Activated CD4-positive, alpha-beta T cell treated with anti-CD3 and anti-CD28 coated beads for 36 hours (primary cell): ENCODE results near the gene SCGN. TPM values are rescaled to one million over a fixed set of nuclear protein-coding genes. Genes with fewer than 3 reads are reported as not detected.

Source experiments
- ATAC-seq: fragments of 200-7000 bp; cut with Tn5 transposase; one replicate; pipeline ENCODE4 v1.10.0; 2021; ENCODE audit warnings: mild to moderate bottlenecking, moderate library complexity
- CTCF ChIA-PET: fragments of 350-600 bp; sonication (Branson Sonifier 250); formaldehyde crosslinking; loops from one replicate; lab custom pipeline; 2021; ENCODE audit warnings: antibody characterized with exemption; lab: Charles Lee
- POLR2A ChIA-PET: fragments of 350-600 bp; sonication (Branson Sonifier 250); formaldehyde crosslinking; loops from one replicate; lab custom pipeline; 2021; ENCODE audit warnings: antibody characterized with exemption, inconsistent platforms; lab: Charles Lee
- DNase-seq: peaks from one replicate; pipeline ENCODE4 v3.0.0-alpha.2; 2020
- H3K27ac Mint-ChIP-seq: one replicate; pipeline ENCODE4 v1.8.0; 2021; ENCODE audit warnings: mixed read lengths
- H3K27me3 Mint-ChIP-seq: one replicate; pipeline ENCODE4 v1.8.0; 2021; ENCODE audit warnings: mixed read lengths
- H3K36me3 Mint-ChIP-seq: one replicate; pipeline ENCODE4 v1.8.0; 2021; ENCODE audit warnings: low read depth, mixed read lengths
- H3K4me1 Mint-ChIP-seq: one replicate; pipeline ENCODE4 v1.8.0; 2021; ENCODE audit warnings: mixed read lengths
- H3K4me3 Mint-ChIP-seq: one replicate; pipeline ENCODE4 v1.8.0; 2021; ENCODE audit warnings: mild to moderate bottlenecking, moderate library complexity, mixed read lengths
- H3K9me3 Mint-ChIP-seq: one replicate; pipeline ENCODE4 v1.8.0; 2021; ENCODE audit warnings: low read depth, mixed read lengths
- intact Hi-C, 2 experiments: fragments of 100-400 bp; cut with DNase I in 1 of 2; cut with micrococcal nuclease in 1 of 2; formaldehyde crosslinking; loops; one replicate each; pipeline versions ENCODE4 v1.14.2 to v1.15.1; 2022 to 2024; cut with DNase I, micrococcal nuclease
- total RNA-seq, 2 experiments: library from RNA; stranded (reverse); gene quantifications; one replicate each; pipeline ENCODE4 v1.2.3, GENCODE V29; 2021

SCGN gene
- total RNA-seq, 2 experiments from 2014 or later, result not detected

DNA sequence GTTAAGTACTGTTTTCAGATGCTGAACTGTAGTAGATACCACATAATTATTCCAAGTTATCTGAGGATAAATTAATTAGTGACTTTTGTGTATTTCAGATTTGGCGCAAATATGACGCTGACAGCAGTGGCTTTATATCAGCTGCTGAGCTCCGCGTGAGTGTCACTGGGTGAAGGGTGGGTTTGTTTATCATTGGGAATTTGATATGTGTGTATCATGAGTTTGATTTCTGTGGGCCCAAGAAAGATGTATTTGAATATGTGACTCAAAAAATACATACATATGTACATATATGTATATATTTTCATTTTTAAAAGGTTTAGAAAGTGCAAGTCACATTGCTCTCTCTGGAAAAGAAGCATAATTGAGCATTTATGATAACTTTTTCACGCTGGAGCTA, 17.4 kb downstream of the SCGN start:
- Mint-ChIP-seq H3K27ac (no peak overlapping the region), H3K36me3 (no peaks in the 10 kb centered on the region), H3K9me3 (no peaks in the 10 kb centered on the region), H3K27me3 (peaks cover 14% of the 10 kb centered on the region), H3K4me3 (no peak overlapping the region), H3K4me1 (no peaks in the 10 kb centered on the region)
- POLR2A ChIA-PET, result no interaction called here
- no peak for ATAC-seq
- no peak for DNase-seq
- intact Hi-C loops, result no loop called here
- CTCF ChIA-PET, result no interaction called here

DNA sequence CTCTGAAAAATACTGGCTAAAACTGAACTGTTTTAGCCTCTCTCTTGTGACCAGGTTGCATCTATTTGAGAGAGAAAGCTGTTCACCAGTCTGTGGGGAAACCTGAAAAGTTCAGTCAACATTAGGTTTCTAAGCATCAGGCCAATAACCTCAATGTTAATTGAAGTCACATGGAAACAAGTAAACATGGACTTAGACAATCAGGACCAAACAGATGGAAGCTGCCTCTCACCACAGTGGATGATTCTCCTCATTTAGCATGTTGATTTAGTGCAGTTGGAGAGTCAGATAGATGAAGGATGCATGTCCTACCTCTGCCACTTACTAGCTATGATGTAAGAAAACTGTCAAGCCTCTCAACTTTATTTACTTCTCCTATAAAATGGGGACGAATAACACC, 18.2 kb downstream of the SCGN start:
- Mint-ChIP-seq H3K9me3 (no peaks in the 10 kb centered on the region), H3K27me3 (peaks cover 8% of the 10 kb centered on the region), H3K36me3 (no peaks in the 10 kb centered on the region), H3K4me3 (no peak overlapping the region), H3K27ac (no peak overlapping the region), H3K4me1 (no peaks in the 10 kb centered on the region)
- no peak for ATAC-seq
- CTCF ChIA-PET, result no interaction called here
- POLR2A ChIA-PET, result no interaction called here
- intact Hi-C loops, result no loop called here
- no peak for DNase-seq

DNA sequence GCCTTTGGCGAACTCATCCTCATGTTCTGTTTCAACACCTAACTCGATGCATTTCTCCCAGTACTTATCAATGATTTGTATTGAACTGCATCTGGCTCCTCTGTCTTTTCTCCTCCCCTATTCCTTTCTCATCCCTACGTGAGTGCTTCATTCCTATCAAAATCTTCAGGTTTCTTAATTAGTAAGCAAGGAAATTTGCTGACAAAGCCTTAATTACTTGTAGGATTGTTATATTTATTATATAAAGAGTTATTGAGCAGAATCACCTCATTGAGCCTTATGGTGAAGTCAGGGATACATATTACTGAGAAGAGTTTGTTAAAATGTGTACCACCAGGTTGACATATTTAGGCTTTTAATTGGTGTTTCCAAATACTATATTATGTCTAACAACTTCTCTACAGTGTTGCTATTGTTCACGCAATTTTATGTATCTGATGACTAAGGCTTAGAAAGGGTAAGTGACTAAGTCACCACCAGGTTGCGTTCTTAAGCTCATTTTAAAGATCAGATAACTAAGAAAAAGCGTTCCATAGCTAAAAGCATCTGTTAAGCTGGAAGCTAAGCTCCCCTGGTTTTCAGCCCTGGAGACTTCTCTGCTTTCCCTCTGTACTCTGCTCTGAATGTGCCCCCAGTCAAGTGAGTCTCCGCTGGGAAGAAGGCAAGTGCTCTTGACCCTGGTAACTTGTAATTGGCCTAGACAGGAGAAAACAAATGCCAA, 18.9 kb downstream of the SCGN start:
- POLR2A ChIA-PET, result no interaction called here
- Mint-ChIP-seq H3K4me1 (no peaks in the 10 kb centered on the region), H3K27me3 (peaks cover 8% of the 10 kb centered on the region), H3K27ac (no peak overlapping the region), H3K9me3 (no peaks in the 10 kb centered on the region), H3K36me3 (no peaks in the 10 kb centered on the region), H3K4me3 (no peak overlapping the region)
- DNase-seq (no peak), ATAC-seq (no peak)
- intact Hi-C loops, result no loop called here
- CTCF ChIA-PET, result interaction anchor here (0.7 to 1.1 kb wide), 2 partner anchors 38 to 135 kb away, joined by 3 read pairs; no protein-coding TSS in a partner anchor

DNA sequence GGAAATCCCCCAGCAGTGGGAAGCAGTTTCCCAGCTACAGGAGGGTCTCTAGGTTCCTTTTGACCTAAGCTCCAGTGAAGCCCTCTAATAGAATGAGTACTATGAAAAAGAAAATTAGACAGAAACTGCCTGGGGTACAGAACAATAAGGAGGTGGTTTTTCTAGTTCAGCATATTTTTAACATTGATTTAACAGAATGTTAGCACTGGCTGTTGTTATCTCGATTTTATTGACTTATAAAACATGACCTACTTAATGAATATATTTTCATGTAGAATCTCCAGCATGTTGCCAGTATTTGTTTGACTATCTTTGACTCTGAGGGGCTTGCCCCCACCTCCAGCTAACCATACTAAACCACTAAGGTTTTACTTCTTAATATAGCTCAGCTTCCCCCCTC, 19.6 kb downstream of the SCGN start:
- H3K9me3 Mint-ChIP-seq, result no peaks in the 10 kb centered on the region
- ATAC-seq (no peak), DNase-seq (no peak)
- ChIA-PET POLR2A (no interaction called here), CTCF (interaction anchor here (0.7 to 1.1 kb wide), 2 partner anchors 38 to 136 kb away, joined by 3 read pairs; no protein-coding TSS in a partner anchor)
- no peaks in the 10 kb centered on the region for H3K36me3 Mint-ChIP-seq
- no peak overlapping the region for H3K27ac Mint-ChIP-seq
- H3K27me3 Mint-ChIP-seq, result peaks cover 8% of the 10 kb centered on the region
- no peak overlapping the region for H3K4me3 Mint-ChIP-seq
- intact Hi-C loops, result no loop called here
- no peaks in the 10 kb centered on the region for H3K4me1 Mint-ChIP-seq

DNA sequence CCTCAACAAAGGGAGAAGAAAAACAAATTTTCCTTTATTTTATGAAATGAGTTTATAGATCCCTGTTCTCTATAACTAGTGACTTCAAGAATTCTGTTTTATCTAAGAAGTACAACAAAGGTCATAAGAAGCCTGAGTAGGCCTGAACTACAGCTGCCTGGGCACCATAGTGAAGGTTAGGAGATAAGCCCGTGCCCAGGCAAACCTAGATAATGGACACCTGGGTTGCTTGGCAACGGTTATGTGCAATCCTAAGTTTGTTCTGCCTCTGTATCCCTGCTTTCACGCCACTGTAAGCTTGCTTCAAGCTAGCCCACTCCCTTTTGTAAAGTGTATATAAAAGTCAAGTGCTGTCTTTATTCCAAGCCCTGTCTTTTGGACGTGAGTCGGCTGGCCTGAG, 23.2 kb downstream of the SCGN start:
- intact Hi-C loops, result no loop called here
- H3K36me3 Mint-ChIP-seq, result no peaks in the 10 kb centered on the region
- H3K4me1 Mint-ChIP-seq, result no peaks in the 10 kb centered on the region
- ATAC-seq, result no peak
- no peak overlapping the region for H3K27ac Mint-ChIP-seq
- DNase-seq, result no peak
- no peaks in the 10 kb centered on the region for H3K9me3 Mint-ChIP-seq
- H3K27me3 Mint-ChIP-seq, result peaks cover 5% of the 10 kb centered on the region
- CTCF ChIA-PET, result no interaction called here
- no peak overlapping the region for H3K4me3 Mint-ChIP-seq
- POLR2A ChIA-PET, result no interaction called here

DNA sequence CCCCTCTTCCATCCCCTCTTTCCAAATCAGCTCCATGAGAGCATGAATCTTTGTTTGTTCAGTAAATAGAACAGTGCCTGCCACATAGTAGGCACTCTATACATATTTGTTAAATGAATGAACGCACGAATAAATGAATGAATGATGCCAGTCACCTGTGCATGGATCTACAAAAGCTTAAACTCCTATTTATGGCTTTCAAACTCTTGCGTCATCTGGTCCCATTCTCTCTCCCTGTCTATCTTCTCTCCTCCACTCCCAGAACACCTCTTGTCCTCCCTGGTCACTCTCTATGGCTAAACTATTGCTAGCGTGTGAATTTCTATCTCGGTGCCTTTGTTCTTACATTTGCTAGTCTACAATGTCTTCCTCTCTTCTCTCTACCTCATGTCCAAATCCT, 24.8 kb downstream of the SCGN start:
- POLR2A ChIA-PET, result no interaction called here
- no peaks in the 10 kb centered on the region for H3K9me3 Mint-ChIP-seq
- H3K4me1 Mint-ChIP-seq, result no peaks in the 10 kb centered on the region
- ATAC-seq (no peak), DNase-seq (no peak)
- H3K27ac Mint-ChIP-seq, result no peak overlapping the region
- no peak overlapping the region for H3K4me3 Mint-ChIP-seq
- no peaks in the 10 kb centered on the region for H3K36me3 Mint-ChIP-seq
- intact Hi-C loops, result no loop called here
- H3K27me3 Mint-ChIP-seq, result peaks cover 11% of the 10 kb centered on the region
- CTCF ChIA-PET, result no interaction called here

DNA sequence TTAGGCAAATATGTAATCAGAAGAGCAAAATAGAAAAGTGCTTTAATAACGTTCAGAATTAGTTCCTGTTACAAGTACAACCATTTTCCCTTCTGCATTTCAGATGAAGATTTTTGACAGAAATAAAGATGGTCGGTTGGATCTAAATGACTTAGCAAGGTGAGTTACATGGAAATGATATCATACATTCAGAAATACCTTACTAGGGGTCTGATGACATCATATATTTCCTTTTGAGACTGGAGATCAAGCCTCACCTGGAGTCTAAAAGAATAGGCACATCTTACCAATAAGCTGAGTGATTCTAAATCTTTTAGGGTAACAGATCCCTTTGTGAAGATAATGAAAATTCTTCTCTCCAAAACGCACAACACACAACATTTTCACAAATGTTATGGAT, 29.8 kb downstream of the SCGN start:
- Mint-ChIP-seq H3K27ac (no peak overlapping the region), H3K4me3 (no peak overlapping the region), H3K27me3 (peaks cover 23% of the 10 kb centered on the region), H3K36me3 (no peaks in the 10 kb centered on the region), H3K4me1 (no peaks in the 10 kb centered on the region), H3K9me3 (no peaks in the 10 kb centered on the region)
- ChIA-PET POLR2A (no interaction called here), CTCF (no interaction called here)
- ATAC-seq, result no peak
- intact Hi-C loops, result no loop called here
- no peak for DNase-seq

DNA sequence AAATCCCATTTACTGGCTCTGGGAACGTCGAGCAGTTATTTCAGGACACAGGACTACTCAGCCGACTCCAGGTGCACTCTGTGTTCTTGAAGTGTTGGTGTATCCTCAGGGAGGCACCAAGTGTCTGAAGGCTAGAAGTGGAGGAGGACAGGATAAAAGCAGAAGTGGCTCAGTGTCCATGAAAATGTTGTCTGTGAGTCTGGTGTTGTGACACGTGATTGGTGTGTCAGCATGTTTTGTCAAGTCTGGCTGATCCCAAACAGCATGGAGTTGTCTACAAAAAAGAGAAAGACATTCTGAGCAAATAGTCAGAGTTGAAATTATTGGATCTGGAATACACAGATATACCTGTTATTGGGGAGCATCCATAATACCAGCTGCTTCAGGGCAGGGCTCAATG, 30.3 kb downstream of the SCGN start:
- ChIA-PET CTCF (no interaction called here), POLR2A (no interaction called here)
- DNase-seq, result no peak
- Mint-ChIP-seq H3K27ac (no peak overlapping the region), H3K36me3 (no peaks in the 10 kb centered on the region), H3K27me3 (peaks cover 23% of the 10 kb centered on the region), H3K9me3 (no peaks in the 10 kb centered on the region), H3K4me3 (no peak overlapping the region), H3K4me1 (no peaks in the 10 kb centered on the region)
- ATAC-seq, result no peak
- intact Hi-C loops, result no loop called here

DNA sequence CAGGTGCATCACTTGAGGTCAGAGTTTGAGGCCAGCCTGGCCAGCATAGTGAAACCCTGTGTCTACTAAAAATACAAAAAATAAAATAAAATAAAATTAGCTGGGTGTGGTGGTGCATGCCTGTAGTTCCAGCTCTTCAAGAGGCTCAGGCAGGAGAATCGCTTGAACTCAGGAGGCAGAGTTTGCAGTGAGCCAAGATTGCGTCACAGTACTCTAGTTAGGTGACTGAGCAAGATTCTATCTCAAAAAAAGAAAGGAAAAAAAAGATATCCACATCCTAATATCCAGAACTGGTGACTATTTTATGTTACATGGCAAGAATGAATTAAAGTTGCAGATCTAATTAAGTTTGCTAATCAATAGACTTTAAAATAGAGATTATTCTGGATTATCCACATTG, 32.5 kb downstream of the SCGN start:
- no peak for ATAC-seq
- Mint-ChIP-seq H3K4me1 (no peaks in the 10 kb centered on the region), H3K27ac (no peak overlapping the region), H3K4me3 (no peak overlapping the region), H3K9me3 (no peaks in the 10 kb centered on the region), H3K36me3 (no peaks in the 10 kb centered on the region), H3K27me3 (peaks cover 35% of the 10 kb centered on the region)
- DNase-seq, result no peak
- intact Hi-C loops, result no loop called here
- POLR2A ChIA-PET, result no interaction called here
- CTCF ChIA-PET, result no interaction called here

DNA sequence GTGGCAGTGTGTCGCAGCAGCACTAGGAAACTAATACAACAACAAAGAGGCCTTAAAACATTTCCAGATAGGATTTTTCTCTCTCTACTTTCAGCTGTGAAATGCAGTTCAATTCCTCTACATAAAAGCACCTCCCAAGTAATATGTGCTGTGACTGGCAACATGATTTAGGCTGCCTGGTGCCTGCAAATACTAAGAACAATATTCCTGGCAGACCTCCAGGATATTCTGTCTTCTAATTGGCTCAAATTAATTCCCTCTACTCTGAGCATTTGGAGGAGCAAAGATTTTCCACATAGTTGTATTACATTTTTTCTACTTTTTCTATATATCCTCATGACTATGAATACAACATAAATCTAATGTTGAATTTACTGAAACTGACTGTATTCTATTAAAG, 33.2 kb downstream of the SCGN start:
- intact Hi-C loops, result no loop called here
- POLR2A ChIA-PET, result no interaction called here
- Mint-ChIP-seq H3K4me3 (no peak overlapping the region), H3K27ac (no peak overlapping the region), H3K27me3 (peaks cover 36% of the 10 kb centered on the region), H3K4me1 (no peaks in the 10 kb centered on the region), H3K36me3 (no peaks in the 10 kb centered on the region), H3K9me3 (no peaks in the 10 kb centered on the region)
- ATAC-seq (no peak), DNase-seq (no peak)
- CTCF ChIA-PET, result no interaction called here

DNA sequence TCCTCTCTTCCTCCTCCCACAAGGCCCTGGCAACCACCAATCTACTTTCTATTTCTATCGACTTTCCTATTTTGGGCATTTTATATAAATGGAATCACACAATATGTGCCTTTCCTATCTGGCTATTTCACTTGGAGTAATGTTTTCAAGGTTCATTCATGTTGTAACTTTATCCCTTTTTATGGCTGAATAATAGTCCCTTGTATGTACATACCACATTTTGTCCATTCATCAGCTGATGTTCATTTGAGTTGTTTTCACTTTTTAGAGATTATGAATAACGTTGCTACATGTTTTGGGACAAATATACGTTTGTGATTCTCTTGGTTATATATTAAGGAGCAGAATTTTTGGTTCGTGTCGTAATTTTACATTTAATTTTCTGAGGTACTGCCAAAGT, 33.9 kb downstream of the SCGN start:
- H3K27ac Mint-ChIP-seq, result no peak overlapping the region
- peaks cover 32% of the 10 kb centered on the region for H3K27me3 Mint-ChIP-seq
- H3K4me1 Mint-ChIP-seq, result no peaks in the 10 kb centered on the region
- ATAC-seq (no peak), DNase-seq (no peak)
- no peaks in the 10 kb centered on the region for H3K9me3 Mint-ChIP-seq
- intact Hi-C loops, result no loop called here
- ChIA-PET POLR2A (no interaction called here), CTCF (interaction anchor here (0.5 kb wide), 1 partner anchor 129 kb away, joined by 3 read pairs; no protein-coding TSS in a partner anchor)
- no peaks in the 10 kb centered on the region for H3K36me3 Mint-ChIP-seq
- H3K4me3 Mint-ChIP-seq, result no peak overlapping the region

DNA sequence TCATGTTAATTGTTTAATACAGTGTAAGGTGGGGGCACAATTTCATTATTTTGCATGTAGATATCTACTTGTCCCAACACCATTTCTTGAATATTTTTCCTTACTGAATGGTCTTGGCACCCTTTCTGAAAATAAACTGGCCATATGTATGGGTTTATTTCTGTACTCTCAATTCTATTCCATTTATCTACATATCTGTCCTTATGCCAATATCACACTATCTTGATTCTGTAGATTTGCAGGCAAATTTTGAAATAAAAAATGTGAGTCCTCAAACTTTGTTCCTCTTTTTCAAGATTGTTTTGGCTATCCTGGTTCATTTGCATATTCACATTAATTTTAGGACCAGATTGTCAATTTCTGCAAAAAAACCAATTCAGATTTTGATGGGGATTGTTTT, 34.8 kb downstream of the SCGN start:
- no peak overlapping the region for H3K4me3 Mint-ChIP-seq
- no peaks in the 10 kb centered on the region for H3K4me1 Mint-ChIP-seq
- H3K36me3 Mint-ChIP-seq, result no peaks in the 10 kb centered on the region
- H3K9me3 Mint-ChIP-seq, result no peaks in the 10 kb centered on the region
- H3K27me3 Mint-ChIP-seq, result peaks cover 33% of the 10 kb centered on the region
- ATAC-seq, result no peak
- H3K27ac Mint-ChIP-seq, result no peak overlapping the region
- ChIA-PET CTCF (interaction anchor here (1.0 kb wide), 1 partner anchor 33 kb away, joined by 4 read pairs; no protein-coding TSS in a partner anchor), POLR2A (no interaction called here)
- no peak for DNase-seq
- intact Hi-C loops, result no loop called here
